Trophoblast cell (in vitro differentiated cells and primary cell): ENCODE results near the gene SUFU.
A peak's percentile ranks its signal among the peaks of the same experiment; 100 is the strongest.

Source experiments
- DNase-seq, 2 donors: peaks; one replicate each; pipeline ENCODE4 v3.0.0-alpha.2; 2016
- H2AFZ ChIP-seq: 2 replicates; pipeline ENCODE4 v1.6.1; 2013; ENCODE audit warnings: low read length, moderate library complexity, mild to moderate bottlenecking; ENCODE audit not compliant: insufficient read depth, poor library complexity
- H2AK5ac ChIP-seq: 2 replicates; pipeline ENCODE4 v1.6.1; 2013; ENCODE audit warnings: mild to moderate bottlenecking, low read length
- H2BK120ac ChIP-seq: 2 replicates; pipeline ENCODE4 v1.6.1; 2013; ENCODE audit warnings: low read length, mild to moderate bottlenecking, moderate library complexity; ENCODE audit not compliant: insufficient read depth, poor library complexity
- H2BK12ac ChIP-seq: 2 replicates; pipeline ENCODE4 v1.6.1; 2013; ENCODE audit warnings: mild to moderate bottlenecking, low read length, moderate library complexity
- H2BK5ac ChIP-seq: 2 replicates; pipeline ENCODE4 v1.6.1; 2013; ENCODE audit warnings: low read length, low read depth, moderate library complexity, mild to moderate bottlenecking; ENCODE audit not compliant: poor library complexity
- H3K14ac ChIP-seq: 2 replicates; pipeline ENCODE4 v1.6.1; 2013; ENCODE audit warnings: mild to moderate bottlenecking, low read length
- H3K18ac ChIP-seq: 2 replicates; pipeline ENCODE4 v1.6.1; 2013; ENCODE audit warnings: mild to moderate bottlenecking, low read length
- H3K23ac ChIP-seq: 2 replicates; pipeline ENCODE4 v1.6.1; 2013; ENCODE audit warnings: low read length
- H3K27ac ChIP-seq: 2 replicates; pipeline ENCODE4 v1.5.1; 2013; ENCODE audit warnings: low read depth, mild to moderate bottlenecking, inconsistent platforms, low read length, moderate library complexity
- H3K27me3 ChIP-seq: 2 replicates; pipeline ENCODE4 v1.6.1; 2013; ENCODE audit warnings: inconsistent platforms, mild to moderate bottlenecking, low read length, moderate library complexity; ENCODE audit not compliant: insufficient read depth
- H3K36me3 ChIP-seq, 2 experiments: 1 replicate in 1 of 2; 2 replicates in 1 of 2; pipeline ENCODE4 v1.6.1; 2013; ENCODE audit warnings: low read length in 2 of 2, mild to moderate bottlenecking in 2 of 2, moderate library complexity in 1 of 2; ENCODE audit not compliant: insufficient read depth in 2 of 2, control insufficient read depth in 1 of 2
- H3K4ac ChIP-seq: 2 replicates; pipeline ENCODE4 v1.6.1; 2013; ENCODE audit warnings: low read depth, mild to moderate bottlenecking, low read length, moderate library complexity
- H3K4me1 ChIP-seq, 2 experiments: 1 replicate in 1 of 2; 2 replicates in 1 of 2; pipeline ENCODE4 v1.6.1; 2013; ENCODE audit warnings: low read length in 2 of 2, mild to moderate bottlenecking in 2 of 2, moderate library complexity in 1 of 2; ENCODE audit not compliant: insufficient read depth in 2 of 2, control insufficient read depth in 1 of 2
- H3K4me2 ChIP-seq: 2 replicates; pipeline ENCODE4 v1.6.1; 2013; ENCODE audit warnings: inconsistent platforms, mild to moderate bottlenecking, low read length, moderate library complexity
- H3K4me3 ChIP-seq: 2 replicates; pipeline ENCODE4 v1.5.1; 2013; ENCODE audit warnings: mild to moderate bottlenecking, low read depth, low read length, inconsistent platforms
- H3K79me1 ChIP-seq: one replicate; pipeline ENCODE4 v1.6.1; 2013; ENCODE audit warnings: low read length
- H3K79me2 ChIP-seq: 2 replicates; pipeline ENCODE4 v1.6.1; 2013; ENCODE audit warnings: low read length, mild to moderate bottlenecking; ENCODE audit not compliant: control insufficient read depth, insufficient read depth, poor library complexity
- H3K9ac ChIP-seq: 2 replicates; pipeline ENCODE4 v1.6.1; 2013; ENCODE audit warnings: mild to moderate bottlenecking, low read length
- H3K9me3 ChIP-seq: 2 replicates; pipeline ENCODE4 v1.6.1; 2013; ENCODE audit warnings: low read depth, mild to moderate bottlenecking, control low read depth, inconsistent platforms, low read length; ENCODE audit not compliant: insufficient read depth
- H4K12ac ChIP-seq: 2 replicates; pipeline ENCODE4 v1.6.1; 2013; ENCODE audit warnings: low read depth, mild to moderate bottlenecking, low read length, moderate library complexity
- H4K8ac ChIP-seq: 2 replicates; pipeline ENCODE4 v1.6.1; 2013; ENCODE audit warnings: low read depth, mild to moderate bottlenecking, low read length, moderate library complexity
- H4K91ac ChIP-seq: one replicate; pipeline ENCODE4 v1.6.1; 2013; ENCODE audit warnings: low read depth, mild to moderate bottlenecking, low read length, moderate library complexity
- WGBS: extraction: QIAGEN DNeasy Blood & Tissue Kit; methylation state at CpG from one replicate; pipeline ENCODE4 v1.1.7; 2013; ENCODE audit warnings: missing lambda C conversion rate; ENCODE audit not compliant: insufficient read length, insufficient coverage; ENCODE audit errors: extremely low coverage; 5-methylcytosine and 5-hydroxymethylcytosine counted together

SUFU gene

DNA sequence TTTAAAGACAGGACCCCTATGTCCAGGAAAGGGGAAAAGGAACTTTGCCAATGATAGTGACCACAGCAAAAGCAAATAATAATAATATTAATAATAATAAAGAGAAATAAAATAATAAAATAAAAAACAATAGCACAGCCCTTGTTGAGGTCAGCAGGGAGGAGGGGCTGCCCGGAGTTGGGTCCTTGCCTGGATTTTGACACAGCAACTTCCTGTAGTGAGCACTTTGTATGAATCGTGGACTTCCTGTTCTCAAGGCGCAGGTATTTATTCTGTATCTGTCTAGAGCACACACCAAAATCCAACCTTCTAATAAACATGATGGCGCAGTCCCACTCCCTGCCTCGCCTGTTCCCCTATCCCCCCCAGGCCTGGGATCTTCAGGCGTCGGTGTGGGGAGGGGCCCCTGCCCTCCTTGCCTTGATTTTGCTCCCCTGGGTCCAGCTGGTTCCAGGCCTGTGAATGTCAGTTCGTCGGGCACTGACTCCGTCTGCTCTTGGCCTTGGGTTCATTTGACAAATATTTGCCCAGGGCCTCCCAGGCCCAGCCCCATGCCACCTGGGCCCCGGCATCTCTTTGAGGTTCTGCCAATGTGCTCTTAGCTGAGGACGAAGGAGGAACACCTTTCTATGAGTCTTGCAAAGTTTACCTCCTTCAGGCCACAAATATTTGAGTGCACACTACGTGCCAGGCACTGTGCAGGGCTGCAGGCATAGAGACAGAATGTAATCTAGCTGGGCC lies 154.4 kb downstream of the SUFU start:
- Histone ChIP-seq H2BK12ac (no peak overlapping the region), H3K4me1 (no peaks in the 10 kb centered on the region), H2AK5ac (no peak overlapping the region), H4K8ac (no peak overlapping the region), H3K9ac (no peak overlapping the region), H3K4ac (no peak overlapping the region), H3K18ac (no peak overlapping the region), H3K27ac (no peak overlapping the region), H3K4me3 (no peak overlapping the region), H3K27me3 (no peaks in the 10 kb centered on the region), H4K91ac (no peak overlapping the region), H3K79me1 (no peaks in the 10 kb centered on the region), H3K9me3 (peaks cover 2% of the 10 kb centered on the region), H2BK120ac (no peak overlapping the region), H2AFZ (no peak overlapping the region), H3K4me2 (no peak overlapping the region), H3K23ac (no peak overlapping the region), H3K14ac (no peak overlapping the region), H2BK5ac (no peak overlapping the region), H3K36me3 (peaks cover 44 to 48% of the 10 kb centered on the region in 2 experiments), H4K12ac (no peak overlapping the region), H3K79me2 (no peaks in the 10 kb centered on the region)
- DNase-seq: no peak
- no CpG with 5 or more reads among the region's 13 CpGs for WGBS

DNA sequence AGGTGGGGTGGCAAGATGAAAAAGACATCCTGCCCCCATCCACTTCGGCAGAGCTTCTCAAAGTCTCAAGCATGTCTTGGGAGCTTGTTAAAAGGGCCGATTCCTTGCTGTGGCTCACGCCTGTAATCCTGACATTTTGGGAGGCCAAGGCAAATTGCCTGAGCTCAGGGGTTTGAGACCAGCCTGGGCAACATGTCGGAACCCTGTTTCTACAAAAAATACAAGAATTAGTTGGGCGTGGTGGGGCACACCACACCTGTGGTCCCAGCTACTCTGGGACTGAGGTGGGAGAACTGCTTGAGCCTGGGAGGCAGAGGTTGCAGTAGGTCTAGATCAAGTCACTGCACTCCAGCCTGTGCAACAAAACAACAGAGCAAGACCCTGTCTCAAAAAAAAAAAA lies 155.0 kb downstream of the SUFU start:
- H3K79me2 ChIP-seq: no peaks in the 10 kb centered on the region
- H3K9ac ChIP-seq: no peak overlapping the region
- no peak overlapping the region for H4K91ac ChIP-seq
- no peak overlapping the region for H3K4me3 ChIP-seq
- H3K36me3 ChIP-seq: peaks cover 39 to 42% of the 10 kb centered on the region in 2 experiments
- no peak overlapping the region for H3K23ac ChIP-seq
- no peaks in the 10 kb centered on the region for H3K4me1 ChIP-seq
- H2BK5ac ChIP-seq: no peak overlapping the region
- no peak overlapping the region for H4K12ac ChIP-seq
- no peak overlapping the region for H4K8ac ChIP-seq
- no peak overlapping the region for H3K27ac ChIP-seq
- H3K14ac ChIP-seq: no peak overlapping the region
- H2BK12ac ChIP-seq: no peak overlapping the region
- H2AFZ ChIP-seq: no peak overlapping the region
- H3K18ac ChIP-seq: no peak overlapping the region
- no peak overlapping the region for H3K4me2 ChIP-seq
- peaks cover 2% of the 10 kb centered on the region for H3K9me3 ChIP-seq
- no peak overlapping the region for H3K4ac ChIP-seq
- H2BK120ac ChIP-seq: no peak overlapping the region
- H3K27me3 ChIP-seq: no peaks in the 10 kb centered on the region
- no peak for DNase-seq
- WGBS: no CpG with 5 or more reads among the region's 5 CpGs
- no peak overlapping the region for H2AK5ac ChIP-seq
- no peaks in the 10 kb centered on the region for H3K79me1 ChIP-seq

DNA sequence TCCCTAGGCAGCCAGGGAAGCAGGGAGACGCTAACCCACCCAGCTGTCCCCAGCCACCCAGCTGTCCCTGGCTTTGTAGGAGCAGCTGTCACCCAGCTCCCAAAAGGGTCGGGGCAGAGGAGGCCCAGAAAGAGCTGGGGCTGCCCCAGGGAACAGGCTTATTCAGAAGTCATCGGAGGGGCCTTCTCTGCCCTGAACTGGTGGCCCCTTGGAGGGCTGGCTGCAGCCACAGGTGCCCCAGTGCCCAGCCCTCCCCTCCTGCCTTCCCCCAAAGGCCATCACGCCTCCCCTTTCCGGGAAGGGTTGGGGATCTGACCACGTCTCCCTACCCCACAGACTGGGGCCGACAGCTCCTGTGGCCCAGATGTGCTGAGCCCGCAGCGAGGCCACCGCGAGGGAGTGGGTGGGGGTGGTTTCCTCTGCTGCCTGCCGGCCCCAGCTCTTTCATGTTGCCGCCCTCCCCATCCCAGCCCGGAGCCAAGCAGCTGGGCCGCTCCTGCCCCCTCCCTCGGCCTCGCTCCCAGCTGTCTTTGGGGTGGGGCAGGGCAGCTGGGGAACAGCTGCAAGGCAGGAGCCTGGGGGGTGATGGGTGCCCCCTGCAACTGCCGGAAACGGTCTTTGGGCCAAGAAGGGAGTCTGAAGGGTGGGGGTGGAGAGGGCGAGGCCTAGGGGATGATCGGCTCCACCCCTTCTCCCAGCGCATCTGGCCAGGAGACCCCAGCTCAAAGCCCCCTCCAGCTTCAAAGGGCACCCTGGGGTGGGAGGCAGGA lies 157.3 kb downstream of the SUFU start:
- H2BK5ac ChIP-seq: no peak overlapping the region
- no peak overlapping the region for H3K27ac ChIP-seq
- H3K4me1 ChIP-seq: no peaks in the 10 kb centered on the region
- no peak overlapping the region for H4K91ac ChIP-seq
- no peaks in the 10 kb centered on the region for H3K27me3 ChIP-seq
- peaks cover 2% of the 10 kb centered on the region for H3K9me3 ChIP-seq
- H2AK5ac ChIP-seq: no peak overlapping the region
- no peak overlapping the region for H4K12ac ChIP-seq
- H2BK12ac ChIP-seq: no peak overlapping the region
- H3K79me1 ChIP-seq: no peaks in the 10 kb centered on the region
- H3K79me2 ChIP-seq: no peaks in the 10 kb centered on the region
- DNase-seq: peak; percentile 13 to 31
- H4K8ac ChIP-seq: no peak overlapping the region
- no CpG with 5 or more reads among the region's 22 CpGs for WGBS
- H3K4ac ChIP-seq: no peak overlapping the region
- no peak overlapping the region for H2BK120ac ChIP-seq
- no peak overlapping the region for H3K4me2 ChIP-seq
- H2AFZ ChIP-seq: no peak overlapping the region
- no peak overlapping the region for H3K4me3 ChIP-seq
- H3K36me3 ChIP-seq: peaks cover 24 to 26% of the 10 kb centered on the region in 2 experiments
- H3K9ac ChIP-seq: no peak overlapping the region
- H3K18ac ChIP-seq: no peak overlapping the region
- no peak overlapping the region for H3K23ac ChIP-seq
- no peak overlapping the region for H3K14ac ChIP-seq

DNA sequence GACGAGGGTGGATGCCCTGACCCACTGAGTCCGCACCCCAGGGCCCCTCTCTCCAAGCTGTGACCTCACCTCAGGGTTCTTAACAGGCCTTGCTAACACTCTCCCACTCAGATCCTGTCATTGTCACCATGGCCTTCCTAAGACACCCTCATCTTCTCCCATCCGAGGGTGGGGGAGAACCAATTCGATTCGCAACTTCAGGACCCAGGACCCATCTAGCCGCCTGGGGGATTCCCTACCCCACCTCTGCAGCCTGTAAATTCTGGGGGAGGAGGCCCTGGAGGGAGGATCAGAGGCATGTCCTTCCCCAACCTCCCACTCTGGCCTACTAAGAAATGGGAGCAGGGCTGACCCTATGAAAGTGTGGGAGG lies 157.9 kb downstream of the SUFU start:
- no peak overlapping the region for H3K27ac ChIP-seq
- no peaks in the 10 kb centered on the region for H3K4me1 ChIP-seq
- no peaks in the 10 kb centered on the region for H3K79me2 ChIP-seq
- no peak overlapping the region for H2BK12ac ChIP-seq
- peaks cover 2% of the 10 kb centered on the region for H3K9me3 ChIP-seq
- H3K9ac ChIP-seq: no peak overlapping the region
- no peaks in the 10 kb centered on the region for H3K79me1 ChIP-seq
- H3K14ac ChIP-seq: no peak overlapping the region
- no peak overlapping the region for H3K23ac ChIP-seq
- no peak overlapping the region for H3K4ac ChIP-seq
- no peak overlapping the region for H4K91ac ChIP-seq
- H3K18ac ChIP-seq: no peak overlapping the region
- no peak overlapping the region for H3K4me3 ChIP-seq
- H2BK120ac ChIP-seq: no peak overlapping the region
- no peak overlapping the region for H4K8ac ChIP-seq
- no peak overlapping the region for H2AK5ac ChIP-seq
- no peak overlapping the region for H2AFZ ChIP-seq
- WGBS: no CpG with 5 or more reads among the region's 6 CpGs
- no peak overlapping the region for H4K12ac ChIP-seq
- no peak overlapping the region for H3K4me2 ChIP-seq
- H3K36me3 ChIP-seq: peaks cover 19 to 20% of the 10 kb centered on the region in 2 experiments
- no peak for DNase-seq
- no peaks in the 10 kb centered on the region for H3K27me3 ChIP-seq
- H2BK5ac ChIP-seq: no peak overlapping the region
